NCI-H524 (cell line): ENCODE data around the gene AUTS2.
A peak's percentile ranks its signal among the peaks of the same experiment; 100 is the strongest.

ENCODE experiments used
- DNase-seq, 2 experiments: peaks; one replicate each; lab custom pipeline; 2025; lab: John Stamatoyannopoulos, UW

The AUTS2 gene

DNA sequence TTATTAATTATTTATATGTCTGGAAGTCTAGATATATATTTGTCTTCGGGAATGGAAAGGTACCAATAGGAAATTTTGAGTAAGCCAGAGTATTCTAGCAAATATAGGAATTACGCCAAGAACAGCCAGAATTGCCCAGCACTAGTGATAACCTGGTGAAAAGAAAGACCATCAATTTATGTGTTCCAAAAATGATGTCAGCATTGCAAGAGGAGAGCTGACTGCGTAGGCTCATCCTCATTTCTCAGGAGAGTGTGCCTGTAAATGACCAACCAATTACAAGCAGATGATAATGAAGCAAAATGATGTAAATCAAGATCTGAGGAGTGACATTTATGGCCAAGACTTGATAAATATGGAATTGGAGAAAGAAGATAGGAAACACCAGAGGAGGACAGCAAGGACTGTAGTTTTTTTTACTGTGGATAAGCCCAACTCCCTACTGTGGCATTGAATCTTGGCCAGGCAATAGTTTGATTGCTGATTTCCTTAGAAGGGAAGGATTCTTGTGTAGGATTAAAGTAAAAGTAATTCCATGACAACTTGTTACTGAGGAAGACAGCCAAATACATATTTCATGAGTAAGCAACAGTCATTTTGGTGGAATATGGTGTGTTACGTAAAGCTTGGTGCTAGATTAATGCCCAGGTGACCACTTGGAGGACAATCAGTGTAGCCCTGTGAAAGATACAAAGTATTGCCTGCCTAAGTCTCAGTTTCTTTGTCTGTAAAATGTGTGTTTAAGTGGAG is 590.8 kb downstream of the AUTS2 start:
- no peak for DNase-seq

DNA sequence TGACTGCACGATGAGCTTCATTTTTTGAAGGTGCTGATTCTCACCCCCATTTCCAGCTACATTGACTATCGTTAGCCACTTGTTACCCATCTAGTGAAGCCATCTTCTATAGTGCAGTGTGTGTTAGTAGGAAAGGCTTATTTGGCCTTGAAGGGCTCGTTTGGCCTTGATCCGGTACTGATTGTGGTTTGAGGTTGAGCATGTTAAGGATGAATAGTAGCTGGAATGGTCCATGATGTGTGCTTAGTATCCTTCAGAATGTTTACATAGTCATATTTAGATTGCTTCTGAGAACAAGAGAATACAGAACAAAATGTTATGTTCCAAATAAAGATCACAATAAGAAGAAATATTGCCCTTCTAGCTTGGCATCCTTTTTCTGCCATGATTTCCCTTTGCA is 591.5 kb downstream of the AUTS2 start:
- no peak for DNase-seq

DNA sequence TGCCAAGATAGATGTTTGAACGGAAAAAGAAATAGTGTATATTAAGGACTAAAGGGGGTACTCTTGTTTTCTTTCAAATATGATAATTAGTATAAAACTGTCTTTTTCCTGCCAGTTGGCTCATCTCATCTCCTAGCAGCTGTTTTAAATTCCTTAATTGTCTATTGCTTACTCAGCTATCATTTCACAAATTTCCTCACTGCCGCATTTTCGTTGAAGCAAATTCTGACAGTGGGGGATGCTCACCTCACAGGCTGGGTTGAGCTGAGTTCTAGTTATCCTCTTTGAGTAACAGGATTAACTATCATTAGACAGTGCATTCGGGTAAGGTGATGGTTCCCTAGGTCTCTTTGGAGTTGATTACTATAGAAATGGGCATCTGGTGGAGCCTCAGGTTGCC is 592.0 kb downstream of the AUTS2 start:
- DNase-seq: peak in 1 of 2 experiments; percentile 25

DNA sequence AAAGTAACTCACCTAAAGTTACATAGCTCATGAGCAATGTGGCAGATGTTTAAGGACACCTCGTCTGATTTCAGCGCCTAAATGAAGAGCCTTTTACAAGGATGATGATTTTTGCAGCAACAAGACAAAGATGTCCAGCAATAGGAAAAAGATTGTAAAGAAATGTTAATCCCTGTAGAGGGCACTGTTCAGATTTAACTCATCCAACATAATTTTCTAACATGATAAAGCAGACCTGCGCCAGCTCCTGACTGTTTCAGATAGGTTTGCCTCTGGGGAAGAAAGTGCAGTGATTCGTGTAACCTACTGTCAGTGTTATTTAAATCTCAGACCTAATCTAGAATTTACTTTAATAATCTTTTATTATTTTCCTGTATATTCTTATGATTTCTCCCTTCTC is 595.2 kb downstream of the AUTS2 start:
- DNase-seq: peak; percentile 9 to 74

DNA sequence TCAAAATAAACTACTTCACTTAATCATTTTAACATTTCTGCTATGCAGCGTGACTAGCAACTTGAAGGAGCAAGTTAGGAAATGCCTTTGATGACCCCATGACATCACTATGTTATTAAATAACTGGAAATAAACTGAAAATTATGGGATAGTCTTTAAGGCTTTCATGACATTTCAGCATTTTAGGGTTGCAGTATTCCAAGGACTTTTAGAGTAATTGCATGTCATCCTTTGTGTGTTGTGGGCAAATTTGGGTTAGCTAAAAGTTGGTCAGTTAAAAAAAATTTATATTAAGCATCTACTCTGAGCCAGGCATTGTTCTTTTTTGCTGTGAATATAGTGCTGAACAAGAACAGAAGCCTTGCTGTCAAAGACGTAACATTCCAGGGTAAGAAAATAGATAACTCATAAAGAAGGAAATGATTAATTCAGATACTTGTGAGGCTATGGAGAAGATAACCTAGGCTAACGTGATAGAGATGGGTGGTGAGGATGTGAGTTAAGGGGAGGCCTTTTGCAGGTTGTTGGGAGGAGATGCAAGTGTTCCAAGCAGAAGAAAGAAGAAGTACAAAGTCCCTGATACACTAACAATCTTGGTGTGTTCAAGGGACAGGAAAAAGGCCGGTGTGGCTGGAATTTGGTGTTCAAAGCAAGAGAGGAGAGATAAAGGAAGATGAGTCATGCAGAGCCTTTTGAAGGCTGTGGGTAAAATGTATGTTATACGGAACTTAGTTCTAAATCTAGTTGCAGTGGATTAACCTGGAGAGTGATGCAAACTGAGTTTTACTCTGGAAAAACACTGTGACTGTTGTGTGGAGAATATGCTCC is 610.2 kb downstream of the AUTS2 start:
- no peak for DNase-seq

DNA sequence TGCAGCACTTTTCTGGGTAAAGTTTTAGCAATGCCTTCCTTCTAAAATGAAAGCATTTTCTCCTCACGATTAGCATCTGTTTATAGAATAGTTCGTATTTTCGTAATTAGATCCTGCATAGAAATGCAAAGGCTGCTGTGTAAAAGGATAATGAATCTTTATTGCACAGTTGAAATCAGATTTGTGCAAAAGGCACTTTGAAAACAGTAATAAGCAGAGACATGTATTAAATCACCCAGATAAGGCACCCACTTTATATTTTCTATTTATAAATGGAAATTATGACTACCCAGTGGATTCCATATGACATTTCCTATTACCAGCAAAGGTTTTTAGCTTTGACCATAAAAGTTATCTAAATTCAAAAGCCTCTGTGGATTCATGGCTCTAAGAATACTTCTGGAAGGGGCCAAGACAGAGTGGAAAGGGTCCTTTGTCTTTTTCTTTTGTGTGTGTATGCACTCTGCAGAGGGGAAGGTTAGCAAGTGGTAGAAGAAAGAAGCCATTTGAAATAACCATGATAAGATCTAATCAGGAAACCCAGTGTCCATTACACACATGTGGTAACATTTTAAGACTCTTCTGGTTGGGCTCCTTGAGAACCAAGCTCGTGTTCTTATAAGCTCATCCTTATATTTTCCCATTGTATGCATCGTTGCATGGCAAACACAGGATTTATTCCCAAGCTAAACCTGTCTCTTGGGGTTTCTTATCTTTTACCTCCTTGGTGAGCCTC is 612.1 kb downstream of the AUTS2 start:
- no peak for DNase-seq

DNA sequence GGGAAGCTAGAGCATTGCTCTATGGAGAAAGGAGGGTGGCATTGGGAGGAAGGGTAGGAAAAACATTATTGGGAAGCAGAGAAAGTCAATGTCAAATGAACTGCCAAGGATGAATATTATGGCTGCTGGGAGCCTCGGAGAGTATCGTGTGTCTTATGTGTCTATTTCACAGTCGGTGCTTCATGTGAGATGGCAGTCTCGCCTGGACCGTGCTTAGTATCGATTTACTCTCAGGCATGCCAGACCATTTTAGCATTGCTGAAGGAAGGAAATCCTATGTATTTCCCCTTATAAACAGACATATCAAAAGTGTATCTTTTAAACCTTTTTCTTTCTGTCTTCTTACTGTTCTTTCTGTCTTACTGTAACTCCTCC is 612.6 kb downstream of the AUTS2 start:
- no peak for DNase-seq

DNA sequence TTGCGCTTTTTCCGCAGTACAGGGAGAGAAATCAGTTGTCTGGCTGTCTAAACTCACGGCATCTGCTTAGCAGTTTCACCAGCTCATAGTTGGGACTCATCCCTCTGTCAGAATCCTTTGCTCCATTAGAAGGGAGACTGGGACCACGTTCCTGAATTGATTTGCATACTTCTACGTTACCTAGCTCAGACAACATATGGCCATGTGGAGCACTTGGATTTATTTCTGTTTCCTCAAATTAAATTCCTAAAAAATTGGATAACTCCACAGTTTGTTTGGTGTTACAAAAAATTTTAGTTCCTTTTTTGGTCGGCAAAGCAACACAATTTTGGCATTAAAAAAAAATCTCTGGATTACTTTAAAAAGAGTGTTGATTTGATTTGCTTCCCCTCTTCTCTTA is 614.0 kb downstream of the AUTS2 start:
- peak; percentile 63 to 74 for DNase-seq

DNA sequence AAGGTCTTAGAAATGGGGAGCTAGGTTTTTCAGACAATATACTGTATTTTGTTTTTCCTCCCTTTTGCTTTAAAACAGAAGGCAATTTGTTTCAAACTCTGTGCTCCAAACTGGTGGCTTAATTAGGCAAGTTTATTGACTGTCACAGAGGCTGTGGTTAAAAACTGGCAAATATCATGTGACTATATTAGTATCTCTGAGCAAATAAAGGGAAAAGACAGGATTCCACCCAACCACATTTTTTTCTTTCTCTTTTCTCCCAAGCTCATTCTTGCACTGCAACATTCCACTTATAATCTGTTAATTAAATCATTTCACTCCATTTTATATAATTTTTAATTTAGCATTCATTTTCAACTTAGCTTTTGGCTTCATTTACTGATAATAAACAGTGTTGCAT is 615.8 kb downstream of the AUTS2 start:
- DNase-seq: no peak

DNA sequence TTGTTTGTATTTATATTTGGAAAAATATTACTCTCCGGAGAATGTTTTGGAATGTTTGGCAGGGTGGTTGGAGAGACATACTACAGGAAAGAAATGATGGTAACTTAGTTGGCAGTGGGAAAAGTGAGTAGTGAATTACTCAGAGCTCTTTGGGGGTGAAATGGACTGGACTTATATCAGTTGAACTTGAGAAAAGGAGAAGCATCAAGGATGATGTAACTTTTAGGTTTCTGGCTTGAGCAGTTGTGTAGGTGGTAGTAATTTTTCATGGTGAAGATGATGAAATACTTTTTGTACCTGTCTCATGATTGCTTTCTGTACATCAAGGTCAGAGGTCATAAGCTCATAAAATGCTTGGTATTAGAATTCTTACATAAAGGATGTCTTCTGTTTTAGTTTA is 617.2 kb downstream of the AUTS2 start:
- no peak for DNase-seq

DNA sequence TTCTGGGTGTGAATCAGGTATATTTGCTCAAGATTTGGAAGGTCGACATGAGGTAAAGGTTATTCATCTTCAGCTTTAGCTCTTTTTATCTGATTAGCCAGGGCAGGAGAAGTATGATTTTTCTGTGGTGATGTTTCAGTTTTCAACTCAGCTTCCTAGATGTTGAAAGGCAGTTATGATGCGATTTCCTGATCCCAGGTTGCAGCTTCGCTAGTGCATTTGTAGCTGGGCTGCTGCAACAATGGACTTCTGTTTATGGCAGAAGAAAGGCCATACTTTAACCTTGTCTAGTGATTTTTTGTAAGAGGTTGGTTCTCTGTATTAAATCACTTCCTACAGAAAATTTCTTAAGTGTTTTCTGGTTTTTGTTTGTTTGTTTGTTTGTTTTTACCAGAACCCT is 619.3 kb downstream of the AUTS2 start:
- no peak for DNase-seq

DNA sequence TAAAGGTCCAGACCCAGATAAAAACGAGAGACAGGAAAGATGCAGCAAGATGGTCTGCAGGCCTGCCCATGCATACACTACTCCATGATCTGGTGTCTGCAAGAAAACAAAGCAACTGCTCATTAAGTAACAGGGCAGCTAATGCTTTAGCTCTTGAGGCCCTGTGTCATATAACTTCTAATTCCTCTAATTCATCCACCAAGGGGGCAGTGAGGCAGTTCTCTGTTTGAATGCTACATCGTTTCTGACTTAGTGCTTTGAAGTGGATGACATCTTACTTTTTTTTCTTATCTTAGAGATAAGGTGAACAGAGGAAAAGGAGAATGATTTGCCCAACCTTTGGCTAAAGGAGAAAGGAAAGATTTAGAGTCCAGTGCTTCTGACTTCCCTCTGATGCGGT is 619.7 kb downstream of the AUTS2 start:
- DNase-seq: no peak

DNA sequence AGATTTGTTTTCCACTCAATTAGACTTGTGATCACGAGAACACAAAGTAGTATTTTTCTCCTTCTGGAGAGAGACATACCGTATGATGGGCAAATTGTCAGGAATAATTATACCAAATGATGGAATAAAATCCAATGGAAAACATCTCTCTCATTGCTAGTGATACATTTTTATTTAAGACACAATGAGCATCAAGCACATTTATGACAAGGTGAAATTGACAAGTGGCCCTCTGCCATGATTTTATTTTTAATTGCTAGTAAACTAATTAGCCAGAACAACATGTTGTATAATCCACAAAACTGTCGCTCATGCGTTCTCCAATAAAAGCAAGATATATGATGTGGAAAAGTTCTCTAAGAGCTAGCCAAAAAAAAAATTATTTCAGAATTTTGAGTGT is 620.8 kb downstream of the AUTS2 start:
- no peak for DNase-seq

DNA sequence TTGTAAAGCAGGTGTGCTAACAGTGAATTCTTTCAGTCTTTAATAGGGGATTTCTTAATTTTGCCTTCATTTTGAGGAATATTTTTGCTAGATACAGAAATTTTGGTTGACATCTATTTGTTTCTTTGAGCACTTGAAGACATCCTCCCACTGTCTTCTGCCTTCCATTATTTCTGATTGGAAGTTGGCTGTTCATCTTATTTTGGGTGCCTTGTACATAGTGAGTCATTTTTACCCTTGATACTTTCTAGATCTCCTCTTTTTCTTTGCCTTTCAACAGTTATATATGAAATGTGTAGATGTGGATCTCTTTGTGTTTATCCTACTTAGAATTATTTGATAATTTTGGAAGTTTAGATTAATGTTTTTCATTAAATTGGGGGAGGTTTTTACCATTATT is 631.0 kb downstream of the AUTS2 start:
- DNase-seq: no peak

DNA sequence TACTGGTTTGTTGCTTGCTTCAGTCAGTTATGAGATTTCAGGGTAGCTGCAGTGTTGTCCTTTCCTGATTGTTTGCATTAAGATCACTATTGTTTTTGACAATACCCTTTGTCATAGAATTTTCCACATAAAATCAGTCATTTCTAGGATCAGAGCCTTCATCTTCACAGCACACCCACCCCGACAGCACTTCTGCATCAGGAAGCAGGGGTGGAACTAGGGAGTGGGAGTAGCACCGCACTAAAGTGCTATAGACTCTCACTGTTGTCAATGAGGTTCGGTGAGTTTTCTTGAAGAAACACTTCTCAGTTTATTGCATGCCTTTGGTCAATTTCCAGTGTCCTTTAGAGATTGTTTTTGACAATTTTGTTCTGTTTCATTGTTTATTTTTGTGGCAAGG is 632.5 kb downstream of the AUTS2 start:
- DNase-seq: no peak

DNA sequence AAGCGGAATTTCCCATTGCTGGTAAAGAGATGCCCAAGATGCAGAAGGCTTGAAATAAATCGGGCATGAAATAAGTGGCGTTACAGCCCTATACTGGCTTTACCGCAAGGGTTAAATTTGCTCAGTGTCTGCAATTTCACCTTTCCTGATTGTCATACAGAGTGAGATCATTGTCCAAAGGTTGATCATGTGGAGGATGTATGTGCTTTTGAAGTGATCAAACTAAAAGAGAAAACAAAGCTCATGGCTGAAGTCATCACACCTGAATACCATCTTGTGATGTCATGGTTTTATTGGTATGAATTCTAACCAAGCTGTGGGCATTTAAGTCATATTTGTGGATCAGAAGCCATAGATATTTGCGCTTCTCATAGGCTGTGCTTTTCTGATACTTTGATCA is 635.5 kb downstream of the AUTS2 start:
- no peak for DNase-seq

DNA sequence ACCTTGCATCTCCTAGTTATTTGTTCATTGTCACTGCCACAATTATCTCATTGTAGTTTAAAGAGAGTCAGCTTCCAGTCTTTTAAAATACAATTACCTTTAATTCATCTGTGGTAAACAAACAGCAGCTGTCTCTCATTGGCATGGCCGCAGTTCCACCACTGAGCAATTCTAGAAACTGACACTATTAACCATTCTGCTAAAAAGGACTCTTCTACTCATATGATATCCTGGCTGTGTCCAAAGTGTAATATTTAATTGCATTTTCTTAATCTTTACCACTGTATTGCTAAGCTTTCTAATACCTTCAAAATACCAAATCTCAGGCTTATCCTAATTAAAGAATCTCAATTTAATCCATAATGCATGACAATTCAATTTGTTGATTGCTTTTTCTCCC is 639.0 kb downstream of the AUTS2 start:
- DNase-seq: no peak

DNA sequence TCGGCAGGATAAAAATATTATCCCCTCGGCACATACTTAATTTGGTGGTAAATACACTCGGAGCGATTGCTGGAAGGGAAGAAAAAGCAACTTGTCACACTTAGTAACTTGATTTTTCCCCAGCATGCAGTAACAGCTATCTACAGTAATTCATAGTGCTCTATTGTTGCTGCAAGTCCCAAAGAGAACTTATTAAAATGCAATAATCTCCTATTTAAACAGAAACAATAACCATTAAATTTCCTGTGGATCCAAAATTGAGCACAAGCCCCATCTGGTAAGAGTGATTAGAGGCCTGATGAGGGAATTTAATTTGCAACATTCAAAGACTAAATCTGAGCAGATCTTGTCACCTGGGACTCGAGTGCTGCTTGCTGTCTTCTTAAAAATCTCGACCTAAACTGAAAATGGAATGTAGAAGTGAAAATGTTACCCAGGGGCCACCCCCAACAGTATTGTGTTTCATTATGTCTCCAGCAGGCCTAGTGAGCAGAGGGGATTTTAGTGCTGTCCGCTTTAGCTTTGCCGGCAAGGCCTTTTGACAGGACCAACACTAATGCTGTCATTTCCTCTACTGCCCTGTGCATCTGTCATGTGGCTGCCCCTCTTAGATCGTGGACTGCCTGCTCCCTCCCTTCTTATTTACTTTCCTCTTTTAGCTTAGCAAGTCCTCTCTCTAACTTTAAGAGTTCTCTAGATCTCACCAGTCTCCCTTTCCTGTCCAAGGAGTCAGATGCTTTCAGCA is 639.7 kb downstream of the AUTS2 start:
- DNase-seq: peak; percentile 81 to 94

DNA sequence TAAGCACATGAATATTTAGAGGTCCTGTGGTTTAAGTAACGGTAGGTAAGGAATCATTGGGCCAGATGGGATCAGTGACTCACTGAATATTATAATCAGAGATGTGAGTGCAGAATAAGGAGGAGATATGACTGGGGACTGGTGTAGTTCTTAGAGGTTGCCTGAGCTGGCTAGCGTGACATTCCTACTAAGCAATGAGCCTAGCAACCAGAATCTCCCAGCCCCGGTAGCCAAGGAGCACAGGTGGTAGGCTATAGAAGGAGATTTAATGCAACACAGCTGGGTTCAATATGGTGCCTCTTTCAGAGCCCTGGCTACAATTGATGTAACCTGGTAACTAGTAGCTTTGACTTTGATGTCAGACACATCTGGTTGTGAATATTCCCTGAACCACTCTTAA is 641.6 kb downstream of the AUTS2 start:
- peak; percentile 85 to 99 for DNase-seq

DNA sequence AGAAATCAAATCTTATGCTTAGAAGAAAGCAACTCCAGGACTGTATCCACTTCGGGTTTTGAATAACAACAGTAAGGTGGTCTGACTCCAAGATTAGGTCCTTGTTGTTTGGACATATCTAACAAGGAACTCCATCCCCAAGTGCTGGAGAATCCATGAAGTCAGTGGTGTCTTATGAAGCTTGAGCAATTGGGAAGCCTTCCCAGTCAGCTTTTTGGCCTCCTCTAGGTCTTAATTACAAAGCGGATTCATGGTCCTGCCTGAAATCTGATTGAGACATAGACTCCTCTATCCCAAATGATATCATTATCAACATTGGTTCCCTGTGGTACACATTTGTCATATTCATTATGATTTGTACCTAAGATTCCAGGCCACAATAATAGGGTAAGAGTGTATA is 642.6 kb downstream of the AUTS2 start:
- no peak for DNase-seq

DNA sequence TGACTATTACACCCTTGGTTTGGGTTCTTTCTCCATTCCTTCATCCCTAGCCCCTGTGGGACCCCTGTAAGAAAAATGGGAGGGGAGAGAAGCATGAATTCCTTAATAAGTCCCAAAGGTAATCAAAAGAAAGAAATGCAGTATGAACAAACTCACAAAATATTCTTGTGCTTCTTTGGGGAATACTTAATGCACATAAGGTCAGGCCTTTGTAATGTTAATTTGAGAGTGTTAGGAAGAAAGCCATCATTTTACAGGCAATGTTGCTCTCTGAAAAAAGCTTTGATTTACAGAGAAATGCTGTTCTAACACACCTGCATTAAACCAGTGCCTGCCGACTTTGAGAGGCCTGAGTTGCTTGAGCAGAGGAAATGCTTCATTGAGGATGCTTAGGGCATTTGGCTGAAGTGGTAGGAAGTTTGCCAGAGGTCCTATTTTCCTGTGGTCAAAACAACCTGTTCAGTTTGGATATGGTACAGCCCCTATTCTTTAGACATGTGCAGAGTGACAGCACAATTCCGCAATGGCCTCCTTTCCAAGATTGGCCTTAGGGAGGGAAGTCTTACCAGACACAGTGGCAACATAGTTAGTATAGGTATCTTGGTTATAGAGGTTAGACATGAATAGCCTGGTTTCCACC is 643.4 kb downstream of the AUTS2 start:
- no peak for DNase-seq

DNA sequence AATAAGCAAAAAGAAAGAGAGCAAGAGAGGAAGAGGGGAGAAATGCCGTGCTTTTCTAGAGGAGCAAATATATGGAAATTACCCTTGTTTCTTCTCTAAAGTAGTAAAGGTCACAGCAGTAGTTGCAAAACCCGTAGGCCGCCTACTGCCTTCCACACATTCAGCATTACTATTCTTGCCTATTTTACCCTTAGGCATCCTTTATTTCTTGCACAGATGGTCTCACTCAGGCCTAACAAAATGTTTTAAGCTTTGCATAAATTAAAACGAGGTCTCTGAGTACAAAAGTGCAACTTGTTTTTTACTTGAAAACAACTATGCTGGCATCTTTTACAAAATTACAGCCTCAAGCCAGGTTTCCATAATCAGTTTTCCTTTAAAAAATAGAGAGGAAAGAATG is 644.6 kb downstream of the AUTS2 start:
- DNase-seq: peak; percentile 55 to 78
